OCI-LY7 (cell line): Measurements from ENCODE around the gene MINDY4. TPM values are rescaled to one million over a fixed set of nuclear protein-coding genes. Genes with fewer than 3 reads are reported as not detected.

Experiments
- BruUV-seq: library from RNA; stranded (reverse); fragments of 400-500 nt; replicated peaks from 2 replicates; lab custom pipeline; 2021; lab: Mats Ljungman, UMichigan
- CTCF ChIA-PET: fragments of 300-600 bp; sonication (Branson Sonifier 250); formaldehyde crosslinking; loops from one replicate; lab custom pipeline; 2022; ENCODE audit warnings: antibody characterized with exemption; ENCODE audit not compliant: unreplicated experiment; lab: Charles Lee
- POLR2A ChIA-PET: fragments of 300-600 bp; sonication (Branson Sonifier 250); formaldehyde crosslinking; loops from one replicate; lab custom pipeline; 2022; ENCODE audit warnings: antibody characterized with exemption; lab: Charles Lee
- DNase-seq: peaks from one replicate; pipeline ENCODE4 v3.0.0-alpha.2; 2015; ENCODE audit warnings: low spot score
- H2AFZ ChIP-seq: fragments of 200-600 bp; sonication (generic), shearing (Covaris generic); 2 replicates; pipeline ENCODE4 v1.6.1; 2014; ENCODE audit warnings: mild to moderate bottlenecking, antibody characterized with exemption, low read length, moderate library complexity
- H3K27ac ChIP-seq: fragments of 200-600 bp; sonication (generic); 2 replicates; pipeline ENCODE4 v1.5.1; 2014; ENCODE audit warnings: mixed run types, low read depth, mild to moderate bottlenecking, moderate library complexity, low read length, inconsistent platforms; ENCODE audit not compliant: poor library complexity, severe bottlenecking
- H3K36me3 ChIP-seq: fragments of 200-600 bp; sonication (generic); 2 replicates; pipeline ENCODE4 v1.6.1; 2014; ENCODE audit warnings: mild to moderate bottlenecking, antibody characterized with exemption, low read length, moderate library complexity, mixed read lengths; ENCODE audit not compliant: insufficient read depth
- H3K4me1 ChIP-seq: fragments of 200-600 bp; sonication (generic); 2 replicates; pipeline ENCODE4 v1.5.1; 2014; ENCODE audit warnings: mild to moderate bottlenecking, low read length; ENCODE audit not compliant: insufficient read depth, poor library complexity, severe bottlenecking
- H3K4me2 ChIP-seq: fragments of 200-600 bp; sonication (generic); 2 replicates; pipeline ENCODE4 v1.6.1; 2014; ENCODE audit warnings: mild to moderate bottlenecking, low read length
- H3K4me3 ChIP-seq: fragments of 200-600 bp; sonication (generic); 2 replicates; pipeline ENCODE4 v1.5.1; 2014; ENCODE audit warnings: mild to moderate bottlenecking, low read depth, low read length; ENCODE audit not compliant: poor library complexity, severe bottlenecking
- H3K79me2 ChIP-seq: fragments of 200-600 bp; sonication (generic); 2 replicates; pipeline ENCODE4 v1.6.1; 2016; ENCODE audit warnings: low read depth, mild to moderate bottlenecking, low read length, moderate library complexity, mixed read lengths; ENCODE audit not compliant: insufficient read depth
- H3K9me2 ChIP-seq: fragments of 200-600 bp; sonication (generic); 2 replicates; pipeline ENCODE4 v1.6.1; 2016; ENCODE audit warnings: mild to moderate bottlenecking, low read length, mixed read lengths; ENCODE audit not compliant: insufficient read depth
- H3K9me3 ChIP-seq: fragments of 200-600 bp; sonication (generic); 2 replicates; pipeline ENCODE4 v1.6.1; 2014; ENCODE audit warnings: mild to moderate bottlenecking, mixed run types, low read length, mixed read lengths
- H4K20me1 ChIP-seq: fragments of 200-600 bp; sonication (generic); 2 replicates; pipeline ENCODE4 v1.6.1; 2014; ENCODE audit warnings: mild to moderate bottlenecking, antibody characterized with exemption, low read length, moderate library complexity, mixed read lengths; ENCODE audit not compliant: insufficient read depth
- EZH2phosphoT487 ChIP-seq: fragments of 200-600 bp; sonication (generic); IDR thresholded peaks from 2 replicates; pipeline ENCODE4 v1.6.1; 2018; ENCODE audit warnings: low read depth, borderline replicate concordance, mild to moderate bottlenecking, mixed run types, antibody characterized with exemption, low read length, moderate library complexity, mixed read lengths
- intact Hi-C: fragments of 100-400 bp; cut with micrococcal nuclease; formaldehyde crosslinking; loops from one replicate; pipeline ENCODE4 v1.10.0; 2022; ENCODE audit not compliant: unreplicated experiment
- total RNA-seq, 2 experiments: library from RNA; depleted of rRNA in 1 of 2; stranded (reverse); fragments of >200 nt in 1 of 2; shearing (Covaris generic) in 1 of 2; gene quantifications; 2 replicates each; pipeline ENCODE4 v1.2.3, GENCODE V29; 2014 to 2022
- TF ChIP-seq, protein P1 (sequence below): fragments of 200-600 bp; sonication (generic); conservative IDR thresholded peaks from 2 replicates; pipeline ENCODE4 v1.5.1; 2014; ENCODE audit warnings: mild to moderate bottlenecking, antibody characterized with exemption, low read length, moderate library complexity, mixed read lengths

The MINDY4 gene
- total RNA-seq, 2 experiments from 2014 or later = 0.86 TPM; not detected in 1

DNA sequence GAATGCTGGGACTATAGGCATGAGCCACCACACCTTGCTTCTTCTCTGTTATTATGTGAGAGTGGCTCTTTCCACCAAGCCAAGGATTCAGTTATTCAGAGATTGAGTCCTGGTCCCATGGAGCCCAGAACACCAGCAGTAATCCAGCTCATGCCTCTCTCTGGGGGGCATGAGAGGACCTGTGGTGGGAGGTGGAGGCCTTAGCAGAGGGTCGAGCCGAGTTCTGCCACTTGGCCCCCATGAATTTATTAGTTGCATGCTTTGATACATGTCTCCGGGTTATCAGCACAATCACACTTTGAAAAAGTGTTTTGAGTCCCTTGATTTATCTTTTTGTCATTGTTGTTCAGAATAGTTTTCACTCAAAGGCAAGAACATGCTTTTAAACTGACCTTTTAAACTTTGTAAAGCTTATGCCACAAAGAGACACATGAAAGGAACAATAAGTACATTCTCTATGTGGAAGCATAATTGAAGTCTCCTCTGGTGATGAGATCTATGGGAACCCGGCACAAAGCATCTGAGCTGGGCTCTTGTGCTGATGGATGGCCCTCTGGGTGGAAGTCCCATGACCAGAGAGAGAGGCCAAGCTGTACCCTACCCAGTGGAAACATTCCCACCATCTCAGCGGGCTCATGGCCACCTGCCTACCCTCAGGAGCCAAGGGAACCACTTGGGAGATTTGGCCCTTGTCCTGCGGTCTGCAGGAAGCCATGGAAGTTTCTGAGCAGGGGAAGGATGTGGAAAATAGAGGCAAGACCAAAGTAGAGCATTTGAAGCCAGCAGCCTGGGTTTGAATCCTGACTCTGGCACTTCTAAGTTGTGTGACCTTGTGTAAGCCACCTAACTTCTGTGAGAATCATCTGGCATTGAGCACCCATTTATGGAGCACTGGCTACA lies 53.9 kb downstream of the MINDY4 start:
- no TSS peak for BruUV-seq
- Histone ChIP-seq H3K9me3 (no peaks in the 10 kb centered on the region), H3K4me2 (no peak overlapping the region), H3K4me3 (no peak overlapping the region), H4K20me1 (no peaks in the 10 kb centered on the region), H3K9me2 (no peaks in the 10 kb centered on the region), H3K4me1 (no peaks in the 10 kb centered on the region), H2AFZ (no peak overlapping the region), H3K79me2 (no peaks in the 10 kb centered on the region), H3K27ac (no peak overlapping the region), H3K36me3 (no peaks in the 10 kb centered on the region)
- intact Hi-C loops = no loop called here
- ChIA-PET CTCF (no interaction called here), POLR2A (interaction anchor here (1.0 kb wide), 1 partner anchor 9 kb away, joined by 3 read pairs; no protein-coding TSS in a partner anchor)
- TF ChIP-seq, protein P1, sequence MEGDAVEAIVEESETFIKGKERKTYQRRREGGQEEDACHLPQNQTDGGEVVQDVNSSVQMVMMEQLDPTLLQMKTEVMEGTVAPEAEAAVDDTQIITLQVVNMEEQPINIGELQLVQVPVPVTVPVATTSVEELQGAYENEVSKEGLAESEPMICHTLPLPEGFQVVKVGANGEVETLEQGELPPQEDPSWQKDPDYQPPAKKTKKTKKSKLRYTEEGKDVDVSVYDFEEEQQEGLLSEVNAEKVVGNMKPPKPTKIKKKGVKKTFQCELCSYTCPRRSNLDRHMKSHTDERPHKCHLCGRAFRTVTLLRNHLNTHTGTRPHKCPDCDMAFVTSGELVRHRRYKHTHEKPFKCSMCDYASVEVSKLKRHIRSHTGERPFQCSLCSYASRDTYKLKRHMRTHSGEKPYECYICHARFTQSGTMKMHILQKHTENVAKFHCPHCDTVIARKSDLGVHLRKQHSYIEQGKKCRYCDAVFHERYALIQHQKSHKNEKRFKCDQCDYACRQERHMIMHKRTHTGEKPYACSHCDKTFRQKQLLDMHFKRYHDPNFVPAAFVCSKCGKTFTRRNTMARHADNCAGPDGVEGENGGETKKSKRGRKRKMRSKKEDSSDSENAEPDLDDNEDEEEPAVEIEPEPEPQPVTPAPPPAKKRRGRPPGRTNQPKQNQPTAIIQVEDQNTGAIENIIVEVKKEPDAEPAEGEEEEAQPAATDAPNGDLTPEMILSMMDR = no peak
- TF ChIP-seq EZH2phosphoT487 = no peak
- no peak for DNase-seq

DNA sequence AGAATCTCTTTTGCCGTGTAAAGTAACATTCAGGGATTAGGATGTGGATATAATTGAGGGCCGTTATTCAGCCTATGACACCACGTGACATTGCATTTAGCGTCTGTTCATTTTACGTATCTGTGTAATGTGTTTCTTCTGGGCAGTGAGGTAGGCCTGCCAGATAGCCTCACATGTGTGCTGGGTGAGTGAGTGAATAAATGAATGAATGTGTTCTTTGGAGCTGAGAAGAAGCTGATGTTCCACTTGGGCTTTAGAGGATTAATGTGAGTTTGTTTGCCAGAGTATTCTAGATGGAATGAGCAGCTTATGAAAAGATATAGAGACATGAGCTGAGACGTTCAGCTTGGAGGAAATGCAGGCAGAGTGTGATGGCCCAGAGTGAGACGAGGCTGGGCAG lies 55.0 kb downstream of the MINDY4 start:
- no peak overlapping the region for H2AFZ ChIP-seq
- CTCF ChIA-PET = no interaction called here
- intact Hi-C loops = no loop called here

More for the DNA sequence above, 55.0 kb downstream of the MINDY4 start:
- no peak for DNase-seq
- Histone ChIP-seq H3K4me1 (no peaks in the 10 kb centered on the region), H4K20me1 (no peaks in the 10 kb centered on the region), H3K4me2 (no peak overlapping the region), H3K36me3 (no peaks in the 10 kb centered on the region), H3K4me3 (no peak overlapping the region), H3K9me3 (no peaks in the 10 kb centered on the region), H3K9me2 (no peaks in the 10 kb centered on the region), H3K27ac (no peak overlapping the region), H3K79me2 (no peaks in the 10 kb centered on the region)
- no peak for TF ChIP-seq EZH2phosphoT487
- TF ChIP-seq, protein P1 = no peak
- no TSS peak for BruUV-seq
- POLR2A ChIA-PET = interaction anchor here (1.0 kb wide), 1 partner anchor 8 kb away, joined by 3 read pairs; no protein-coding TSS in a partner anchor
